ENCODE results near the gene CALM3.

The CALM3 gene

DNA sequence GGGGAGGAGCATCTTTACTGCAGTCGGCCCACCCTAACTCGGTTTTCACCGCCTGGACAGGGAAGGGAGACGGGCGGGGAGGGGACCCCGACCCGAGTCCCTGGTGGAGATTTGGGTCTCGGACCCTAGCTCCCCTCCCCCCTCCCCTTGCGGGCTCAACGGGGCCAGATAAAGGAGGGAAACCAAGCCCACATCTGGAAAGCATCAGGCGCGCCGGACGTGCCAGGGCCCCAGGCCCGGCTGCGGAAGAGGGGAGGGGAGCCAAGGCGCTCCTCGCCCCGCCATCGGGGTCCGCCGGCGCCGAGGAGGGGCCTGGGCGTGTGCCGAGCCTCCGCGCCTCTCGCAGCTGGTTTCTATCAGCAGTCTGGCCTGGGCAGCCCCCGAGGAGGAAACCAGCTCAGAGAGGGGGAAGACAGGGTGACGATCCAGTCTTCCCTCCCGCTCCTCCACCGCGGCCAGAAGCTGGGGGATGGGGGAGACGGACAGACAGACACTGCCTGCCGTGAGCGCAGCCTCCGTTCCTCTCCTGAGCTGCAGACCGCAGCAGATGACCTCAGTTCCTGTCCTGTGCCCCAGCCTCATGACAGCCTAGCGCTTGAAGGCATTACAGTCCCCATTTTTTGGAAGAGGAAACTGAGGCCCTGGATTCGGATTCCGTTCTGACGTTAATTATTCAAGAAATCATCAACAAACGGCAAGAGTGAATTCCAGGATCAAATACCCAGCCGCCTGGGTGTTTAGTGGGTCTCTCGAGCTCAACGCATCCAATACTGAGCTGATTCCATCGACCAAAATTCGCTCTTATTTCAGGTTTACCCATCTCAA lies 38.4 kb downstream of the CALM3 start:
- DNase-seq, result no peak

DNA sequence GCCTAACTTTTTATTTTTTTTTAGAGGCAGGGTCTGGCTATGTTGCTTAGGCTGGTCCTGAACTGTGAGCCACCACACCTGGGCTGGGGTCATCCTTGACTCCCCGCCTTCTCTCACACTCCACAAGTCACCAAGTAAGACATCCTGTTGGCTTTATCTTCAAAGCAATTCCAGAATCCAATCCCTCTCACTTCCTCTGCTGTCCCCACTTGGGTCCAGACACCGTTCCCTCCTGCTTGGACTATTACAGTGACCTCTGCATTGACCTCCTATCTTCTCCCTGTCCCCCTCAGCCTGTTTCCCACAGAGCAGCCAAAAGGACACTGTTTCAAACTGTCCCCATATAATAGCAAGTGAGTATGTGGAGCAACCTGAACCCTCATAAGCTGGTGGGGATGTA lies 39.5 kb downstream of the CALM3 start:
- no peak for DNase-seq

DNA sequence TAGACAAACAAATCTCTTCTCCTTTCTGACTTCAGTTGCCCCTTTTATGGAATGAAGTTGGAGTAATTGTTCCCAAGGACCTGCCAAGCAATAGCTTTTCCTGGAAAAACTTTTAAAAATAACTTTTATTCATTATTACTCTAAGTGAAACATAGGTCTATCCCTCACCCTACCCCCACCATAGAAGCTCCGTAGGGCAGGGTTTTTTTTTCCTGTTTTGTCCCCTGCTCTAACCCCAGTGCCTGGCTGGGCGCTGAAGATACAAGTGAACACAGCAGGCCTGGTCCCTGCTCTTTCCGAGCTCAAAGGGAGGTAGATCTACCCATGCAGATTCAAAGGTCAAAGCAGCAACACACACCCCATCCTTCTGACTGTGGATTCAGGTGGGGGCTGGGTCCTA lies 43.6 kb downstream of the CALM3 start:
- no peak for DNase-seq

DNA sequence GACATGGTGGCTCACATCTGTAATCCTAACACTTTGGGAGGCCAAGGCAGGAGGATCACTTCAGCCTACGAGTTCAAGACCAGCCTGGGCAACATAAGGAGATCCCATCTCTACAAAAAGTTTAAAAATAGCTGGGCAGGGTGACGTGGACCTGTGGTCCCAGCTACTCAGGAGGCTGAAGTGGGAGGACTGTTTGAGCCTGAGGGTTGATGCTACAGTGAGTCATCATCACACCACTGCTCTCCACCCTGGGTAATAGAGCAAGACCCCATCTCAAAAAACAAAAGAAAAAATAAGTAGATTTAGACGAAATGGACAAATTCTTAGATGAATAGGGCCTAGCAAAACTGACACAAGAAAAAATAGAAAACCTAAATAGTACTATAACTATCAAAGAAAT lies 45.3 kb downstream of the CALM3 start:
- no peak for DNase-seq

DNA sequence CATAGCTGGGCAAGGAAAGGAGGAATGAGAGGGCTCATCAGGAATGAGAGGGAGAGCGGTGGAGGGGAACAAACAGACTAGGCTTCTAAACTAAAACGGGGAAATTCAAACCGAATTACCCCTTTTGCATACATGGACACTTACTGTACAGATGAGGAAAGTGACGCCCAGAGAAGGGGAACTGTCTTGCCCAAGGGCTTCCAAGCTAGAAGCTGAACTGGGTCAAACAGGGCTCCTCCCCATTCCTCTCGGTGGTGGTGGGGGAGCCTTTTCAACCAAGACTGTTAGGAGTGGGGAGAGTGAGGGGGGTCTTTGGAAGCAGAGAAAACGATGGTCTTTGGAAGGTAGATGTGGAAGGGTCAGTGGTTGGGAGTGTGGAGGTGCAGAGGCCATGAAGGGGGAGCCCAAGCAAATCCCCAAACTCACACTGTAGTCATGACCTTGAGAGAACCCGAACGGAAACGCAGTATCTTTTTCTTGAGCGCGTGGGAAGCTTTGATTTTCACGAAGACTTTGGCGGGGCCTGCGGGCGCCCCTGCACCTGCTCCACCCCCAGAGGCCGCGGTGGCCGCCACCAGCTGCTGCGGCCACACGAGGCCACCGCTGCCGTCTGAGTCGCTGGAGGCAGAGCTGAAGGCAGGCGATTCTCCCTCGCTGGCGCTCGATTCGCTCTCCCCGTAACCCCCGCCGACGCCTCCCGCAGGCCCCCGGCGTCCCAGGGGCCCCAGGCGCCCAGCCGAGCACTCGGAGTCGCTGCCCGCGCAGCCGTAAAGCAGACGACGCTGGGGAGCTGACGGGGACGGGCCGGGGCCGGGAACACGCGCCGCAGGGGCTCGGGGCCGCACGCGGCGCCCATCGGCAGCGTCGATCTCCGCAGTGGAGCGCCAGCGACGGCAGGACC lies 47.2 kb downstream of the CALM3 start:
- no peak for DNase-seq

DNA sequence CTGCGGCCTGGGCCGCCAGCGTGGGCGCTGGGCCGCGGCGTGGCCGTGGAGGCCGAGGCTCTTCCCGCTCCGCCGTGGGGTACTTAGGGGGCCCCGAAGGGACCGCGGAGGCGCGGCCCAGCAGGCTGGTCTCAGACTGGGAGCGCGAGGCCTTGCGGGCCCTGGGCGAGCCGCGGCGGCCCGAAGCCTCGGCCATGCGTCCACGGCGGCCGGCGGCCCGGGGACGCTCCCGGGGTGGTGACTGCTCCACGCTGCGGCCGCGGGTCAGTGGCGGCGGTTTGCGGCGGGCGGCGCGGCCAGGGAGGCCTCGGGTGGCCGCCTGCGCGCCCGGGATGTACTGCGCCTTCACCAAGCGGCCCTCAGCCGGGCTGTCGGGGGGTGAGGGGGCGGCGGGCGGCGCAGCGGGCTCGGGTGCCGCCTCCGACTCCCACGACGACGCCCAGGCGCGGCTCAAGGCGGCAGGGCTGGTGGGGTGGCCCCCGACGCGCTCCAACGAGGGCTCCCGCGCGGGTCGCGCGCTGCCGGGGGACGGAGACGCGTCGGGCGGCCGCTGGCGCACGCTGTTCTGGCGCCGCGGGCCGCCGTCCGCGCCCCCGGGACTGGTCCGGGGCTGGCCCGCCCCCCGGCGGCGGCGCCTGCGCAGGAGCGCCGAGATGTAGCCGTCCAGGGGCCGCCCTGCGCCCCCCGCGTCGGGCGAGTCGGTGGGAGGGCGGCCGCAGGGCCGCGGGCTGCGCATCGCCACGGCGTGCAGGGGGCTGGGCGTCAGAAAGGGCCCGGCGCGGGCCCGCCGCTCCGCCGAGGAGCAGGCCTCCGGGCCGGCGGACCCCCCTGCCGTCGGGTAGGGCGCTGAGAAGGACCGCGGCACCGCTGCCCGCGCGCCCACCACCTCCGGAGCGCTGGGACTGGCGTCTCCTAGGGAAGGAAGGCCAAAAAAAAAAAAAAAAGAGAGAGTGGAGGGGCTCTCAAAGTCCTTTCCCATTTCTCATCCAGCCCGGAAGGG lies 48.1 kb downstream of the CALM3 start:
- no peak for DNase-seq

DNA sequence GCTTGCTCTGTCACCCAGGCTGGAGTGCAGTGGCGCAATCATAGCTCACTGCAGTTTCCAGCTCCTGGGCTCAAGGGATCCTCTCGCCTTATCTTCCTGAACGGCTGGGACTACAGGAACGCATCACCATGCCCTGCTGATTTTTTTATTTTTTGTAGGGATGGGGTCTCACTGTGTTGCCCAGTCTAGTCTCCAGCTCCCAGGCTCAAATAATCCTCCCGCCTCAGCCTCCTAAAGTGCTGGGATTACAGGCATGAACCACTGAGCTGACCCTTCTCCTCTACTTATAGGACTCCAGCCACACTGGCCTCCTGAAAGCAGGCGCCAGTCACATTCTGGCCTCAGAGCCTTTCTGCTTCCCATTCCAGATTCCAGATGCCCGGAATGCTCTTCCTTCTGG lies 49.3 kb downstream of the CALM3 start:
- DNase-seq, result no peak

DNA sequence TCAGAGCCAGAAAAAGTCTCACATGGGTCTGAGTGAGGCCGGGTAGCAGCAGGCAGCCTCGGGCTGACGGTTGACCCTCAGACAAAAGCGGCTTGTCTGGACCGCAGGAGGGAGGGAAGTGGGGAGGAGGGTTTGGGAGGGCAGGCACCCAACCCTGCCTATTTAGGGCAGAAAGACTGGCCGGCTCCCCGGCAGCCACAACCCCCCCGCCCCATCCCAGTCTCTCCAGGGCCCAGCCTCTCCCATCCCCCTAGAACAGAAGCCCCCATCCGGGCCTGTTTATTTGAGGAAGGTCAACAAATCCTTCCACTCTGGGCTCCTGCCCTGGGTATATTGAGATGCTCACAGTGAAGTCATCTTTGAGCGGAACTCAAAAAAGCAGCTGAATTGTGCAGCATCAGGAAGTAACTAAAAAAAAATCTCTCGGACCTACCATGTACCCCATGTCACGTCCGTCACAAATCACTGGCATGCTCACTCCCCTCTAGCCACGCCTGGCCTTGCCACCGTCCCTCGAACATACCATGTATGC lies 53.6 kb downstream of the CALM3 start:
- no peak for DNase-seq

DNA sequence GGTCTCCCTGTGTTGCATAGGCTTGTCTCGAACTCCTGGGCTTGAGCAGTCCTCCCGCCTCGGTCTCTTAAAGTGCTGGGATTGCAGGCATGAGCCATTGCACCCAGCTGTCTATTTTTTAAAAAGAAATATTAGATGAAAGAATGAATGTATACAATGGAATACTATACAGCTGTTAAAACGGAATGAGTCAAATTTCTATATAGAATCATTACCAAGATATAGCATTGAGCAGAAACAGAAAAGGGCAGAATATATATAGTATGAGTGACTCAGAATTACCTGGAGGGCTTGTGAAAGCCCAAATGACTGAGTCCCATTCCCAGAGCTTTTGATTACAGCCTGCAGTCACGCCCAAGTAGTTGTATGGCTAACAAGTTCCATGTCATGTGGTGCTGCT lies 55.4 kb downstream of the CALM3 start:
- no peak for DNase-seq

DNA sequence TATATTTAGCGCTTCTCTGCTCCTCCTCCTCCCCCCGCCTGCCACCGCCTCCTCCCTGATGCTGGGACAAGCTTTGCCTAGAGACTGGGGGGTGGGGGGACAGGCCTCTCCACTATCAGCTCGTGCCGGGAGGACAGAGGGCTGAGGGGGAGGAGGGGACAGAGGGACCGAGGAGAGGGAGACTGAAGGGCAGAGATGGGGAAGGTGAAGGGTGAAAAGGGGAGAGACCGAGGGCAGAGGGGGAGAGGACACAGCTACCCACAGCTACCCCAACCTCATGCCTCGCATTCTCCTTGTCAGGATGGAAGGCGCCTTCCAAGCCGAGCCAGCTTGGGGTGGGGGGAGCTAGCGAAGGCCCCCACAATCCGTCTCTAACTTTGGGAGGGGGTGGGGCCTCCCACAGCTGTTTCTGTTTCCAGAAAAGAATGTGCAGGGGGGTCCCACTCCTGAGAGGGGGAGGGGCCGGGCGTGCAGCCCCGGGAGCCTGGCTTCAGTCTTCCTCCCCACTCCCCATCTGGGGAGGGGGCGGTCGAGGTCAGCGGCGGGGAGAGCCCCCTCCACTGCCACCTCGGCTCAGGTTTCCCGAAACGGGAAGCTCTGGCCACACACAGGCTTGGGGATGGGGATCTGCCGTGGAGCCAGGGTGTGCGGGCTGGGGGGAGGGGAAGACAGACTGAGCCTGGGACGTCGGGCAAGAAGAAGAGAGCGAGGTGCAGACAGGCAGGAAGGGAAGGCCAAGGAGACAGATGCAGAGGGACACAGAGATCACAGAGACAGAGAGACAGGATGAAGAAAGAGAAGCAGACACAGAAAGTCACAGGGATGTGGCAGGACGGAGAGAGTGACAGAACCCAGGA lies 58.2 kb downstream of the CALM3 start:
- no peak for DNase-seq

DNA sequence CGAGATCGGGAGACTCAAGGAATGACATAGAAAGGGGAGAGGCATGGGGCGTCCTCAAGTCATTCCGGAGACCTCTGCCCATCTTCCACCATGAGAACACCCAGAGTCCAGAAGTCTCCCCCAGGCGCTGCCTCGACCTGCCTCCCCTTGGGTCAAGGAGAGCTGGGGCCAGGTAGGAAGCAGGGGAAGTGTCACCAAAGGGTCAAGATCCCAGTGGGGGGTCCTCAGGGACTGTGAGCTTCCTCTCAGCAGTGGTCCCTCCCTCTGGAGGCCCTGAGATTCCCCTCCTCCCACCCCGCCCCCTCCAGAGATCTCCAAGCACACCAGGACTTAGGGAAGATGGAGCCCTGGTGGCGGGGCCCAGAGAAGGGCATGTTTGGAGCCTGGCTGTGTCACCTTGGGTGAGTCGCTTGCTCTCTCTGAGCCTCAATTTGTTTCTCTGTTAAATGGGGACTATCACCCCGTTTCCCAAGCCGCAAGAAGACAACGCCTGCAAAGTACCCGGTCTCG lies 58.9 kb downstream of the CALM3 start:
- DNase-seq, result no peak
